ENCODE measurements around the gene HGS. TPM values are rescaled to one million over a fixed set of nuclear protein-coding genes. Genes with fewer than 3 reads are reported as not detected.

The HGS gene
- total and polyA plus RNA-seq, 2 of the 4 experiments (the other 2 are of a cell fraction), result 52.5 to 137 TPM

- no peak overlapping the region for H3K56ac ChIP-seq (ENCODE audit: extremely low read depth, insufficient read depth, low read length)
- H2AK9ac ChIP-seq (replicated peaks; ENCODE audit: low read depth, low read length, poor library complexity), result peak overlapping the region; percentile 90
- H4K91ac ChIP-seq (ENCODE audit: insufficient read depth, low read depth, low read length), result no peak overlapping the region
- H3K18ac ChIP-seq (ENCODE audit: low read depth, low read length), result no peak overlapping the region
- H3K4me2 ChIP-seq (ENCODE audit: low read depth, low read length), result no peak overlapping the region
- no peak overlapping the region for H3K27ac ChIP-seq (ENCODE audit: insufficient read depth, low read length)
- no peak overlapping the region for H3K14ac ChIP-seq (replicated peaks; ENCODE audit: low read depth, low read length)
- WGBS, 2 experiments (ENCODE audit: extremely low coverage in 2 of 2, insufficient read length in 1 of 2), result 73% methylated on average over 27 of the region's 35 CpGs; no CpG with 5 or more reads in 1 of the 2 experiments
- DNase-seq (no peak), ATAC-seq (ENCODE audit: low read depth) (no peak)
- no peak overlapping the region for H4K8ac ChIP-seq (ENCODE audit: low read depth in 2 of 2, low read length in 2 of 2)
- dilution Hi-C loops (cut with HindIII; ENCODE audit: low sequenced_read_pairs, unreplicated experiment) (no loop called here), in situ Hi-C loops (cut with MboI; ENCODE audit: low sequenced_read_pairs) (no loop called here), intact Hi-C loops (cut with micrococcal nuclease) (no loop called here)
- no peaks in the 10 kb centered on the region; the same call in 1 of the 2 replicates for H3K27me3 ChIP-seq (ENCODE audit: control insufficient read depth, insufficient read depth, low read length)
- no peak overlapping the region for H3K9ac ChIP-seq (ENCODE audit: low read depth, low read length)
- H3K4ac ChIP-seq (ENCODE audit: low read depth, low read length), result no peak overlapping the region
- H3K9me1 ChIP-seq (ENCODE audit: insufficient read depth, low read length), result peaks cover 3% of the 10 kb centered on the region; the same call in 1 of the 2 replicates
- no peaks in the 10 kb centered on the region for H3K79me1 ChIP-seq (ENCODE audit: low read depth in 1 of 2, low read length in 2 of 2)
- no peak overlapping the region for H3K23ac ChIP-seq (ENCODE audit: low read depth, low read length)
- no peaks in the 10 kb centered on the region for H3K36me3 ChIP-seq (ENCODE audit: control insufficient read depth, insufficient read depth, low read length)
- no peak overlapping the region for H3K4me3 ChIP-seq (ENCODE audit: insufficient read depth, low read depth, low read length)
- H2AFZ ChIP-seq (replicated peaks; ENCODE audit: low read length, poor library complexity), result peak overlapping the region; percentile 70
- peaks cover 5% of the 10 kb centered on the region for H3K4me1 ChIP-seq (ENCODE audit: control insufficient read depth, insufficient read depth, low read length)
- POLR2A ChIA-PET (ENCODE audit: unreplicated experiment), result no interaction called here
- no peak overlapping the region for H2BK15ac ChIP-seq (ENCODE audit: low read depth, low read length)
- CTCF ChIA-PET, result no interaction called here
- no peak overlapping the region for H2AK5ac ChIP-seq (ENCODE audit: low read depth, low read length)
- no peak overlapping the region for H2BK120ac ChIP-seq (ENCODE audit: low read depth, low read length)
- H3K9me3 ChIP-seq (ENCODE audit: control insufficient read depth, insufficient read depth, low read length), result no peaks in the 10 kb centered on the region
- TF ChIP-seq POLR2A (IDR thresholded peaks at IDR 0.05; ENCODE audit: low read depth, low read length), result no peak
- TF ChIP-seq MXI1 (IDR thresholded peaks at IDR 0.05; ENCODE audit: borderline replicate concordance, low read depth, low read length), result no peak
- TF ChIP-seq SMC3 (IDR thresholded peaks at IDR 0.05; ENCODE audit: low read depth, low read length), result no peak
- TF ChIP-seq USF2 (IDR thresholded peaks at IDR 0.05; ENCODE audit: low read depth, low read length), result no peak
- no peak overlapping the region for H4K5ac ChIP-seq (ENCODE audit: low read depth, low read length)
- no peaks in the 10 kb centered on the region; the same call in 1 of the 2 replicates for H4K20me1 ChIP-seq (ENCODE audit: insufficient read depth, low read length)
- H2BK5ac ChIP-seq (ENCODE audit: low read depth, low read length, poor library complexity, severe bottlenecking), result no peak overlapping the region
- no peak overlapping the region for H2BK20ac ChIP-seq (ENCODE audit: low read depth, low read length)
- no TSS peak for BruUV-seq (replicated peaks)
These were observed 50.8 kb downstream of the HGS start for GRCh38 chr17:81734405-81735263.
